ENCODE measurements around the gene VWF. TPM values are rescaled to one million over a fixed set of nuclear protein-coding genes. Genes with fewer than 3 reads are reported as not detected.
"Not testable (repeated sequence)": the region's sequence is repeated elsewhere in the genome, so short reads cannot be mapped to it uniquely, and the experiment has no call there.

The VWF gene
- total RNA-seq, 2 donors from 2014 or later = 248 to 476 TPM

DNA sequence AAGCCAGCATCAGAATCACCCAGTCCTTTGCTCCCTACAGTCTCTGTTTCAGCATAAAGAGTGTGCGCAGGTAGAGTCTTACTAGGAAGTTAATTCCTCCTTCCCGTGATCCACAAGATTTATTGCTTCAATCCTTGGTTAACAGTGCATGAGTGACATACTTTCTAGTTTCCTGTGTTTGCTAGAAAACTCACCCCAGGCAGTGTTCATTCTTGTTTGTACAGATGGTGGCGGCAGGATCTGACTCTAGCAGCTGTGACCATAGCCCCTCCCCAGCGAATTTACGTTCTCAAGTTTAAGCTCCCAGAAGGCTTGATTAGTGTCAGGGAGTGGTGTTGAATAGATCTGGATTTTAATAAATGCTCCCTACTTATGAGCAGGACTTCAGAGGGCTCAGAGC, 103.5 kb downstream of the VWF start:
- TF ChIP-seq, protein P1, sequence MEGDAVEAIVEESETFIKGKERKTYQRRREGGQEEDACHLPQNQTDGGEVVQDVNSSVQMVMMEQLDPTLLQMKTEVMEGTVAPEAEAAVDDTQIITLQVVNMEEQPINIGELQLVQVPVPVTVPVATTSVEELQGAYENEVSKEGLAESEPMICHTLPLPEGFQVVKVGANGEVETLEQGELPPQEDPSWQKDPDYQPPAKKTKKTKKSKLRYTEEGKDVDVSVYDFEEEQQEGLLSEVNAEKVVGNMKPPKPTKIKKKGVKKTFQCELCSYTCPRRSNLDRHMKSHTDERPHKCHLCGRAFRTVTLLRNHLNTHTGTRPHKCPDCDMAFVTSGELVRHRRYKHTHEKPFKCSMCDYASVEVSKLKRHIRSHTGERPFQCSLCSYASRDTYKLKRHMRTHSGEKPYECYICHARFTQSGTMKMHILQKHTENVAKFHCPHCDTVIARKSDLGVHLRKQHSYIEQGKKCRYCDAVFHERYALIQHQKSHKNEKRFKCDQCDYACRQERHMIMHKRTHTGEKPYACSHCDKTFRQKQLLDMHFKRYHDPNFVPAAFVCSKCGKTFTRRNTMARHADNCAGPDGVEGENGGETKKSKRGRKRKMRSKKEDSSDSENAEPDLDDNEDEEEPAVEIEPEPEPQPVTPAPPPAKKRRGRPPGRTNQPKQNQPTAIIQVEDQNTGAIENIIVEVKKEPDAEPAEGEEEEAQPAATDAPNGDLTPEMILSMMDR (conservative IDR thresholded peaks at IDR 0.05) = no peak
- Mint-ChIP-seq H3K27ac (no peak overlapping the region), H3K4me3 (no peak overlapping the region), H3K9me3 (no peaks in the 10 kb centered on the region), H3K27me3 (ENCODE audit: insufficient read depth) (no peaks in the 10 kb centered on the region), H3K4me1 (no peaks in the 10 kb centered on the region), H3K36me3 (ENCODE audit: low read depth) (peaks cover 85% of the 10 kb centered on the region)
- H3K4me3 ChIP-seq (ENCODE audit: low read length) = no peak overlapping the region
- H3K27ac ChIP-seq (ENCODE audit: low read depth, low read length) = no peak overlapping the region
- H3K9ac ChIP-seq (ENCODE audit: extremely low read depth, low read length, poor library complexity, severe bottlenecking) = no peak overlapping the region
- WGBS, 2 experiments (ENCODE audit: insufficient coverage in 1 of 2, insufficient read length in 1 of 2) = 88 to 93% methylated on average over 5 of the region's 5 CpGs
- H3K4me1 ChIP-seq (ENCODE audit: control insufficient read depth, insufficient read depth, low read length) = no peaks in the 10 kb centered on the region
- H3K36me3 ChIP-seq (ENCODE audit: control insufficient read depth, insufficient read depth, low read length) = peaks cover 8% of the 10 kb centered on the region
- no peaks in the 10 kb centered on the region for H3K27me3 ChIP-seq (ENCODE audit: control insufficient read depth, insufficient read depth, low read length, poor library complexity, severe bottlenecking)
- no peak for DNase-seq
- no peaks in the 10 kb centered on the region for H3K9me3 ChIP-seq (ENCODE audit: control insufficient read depth, low read length)

DNA sequence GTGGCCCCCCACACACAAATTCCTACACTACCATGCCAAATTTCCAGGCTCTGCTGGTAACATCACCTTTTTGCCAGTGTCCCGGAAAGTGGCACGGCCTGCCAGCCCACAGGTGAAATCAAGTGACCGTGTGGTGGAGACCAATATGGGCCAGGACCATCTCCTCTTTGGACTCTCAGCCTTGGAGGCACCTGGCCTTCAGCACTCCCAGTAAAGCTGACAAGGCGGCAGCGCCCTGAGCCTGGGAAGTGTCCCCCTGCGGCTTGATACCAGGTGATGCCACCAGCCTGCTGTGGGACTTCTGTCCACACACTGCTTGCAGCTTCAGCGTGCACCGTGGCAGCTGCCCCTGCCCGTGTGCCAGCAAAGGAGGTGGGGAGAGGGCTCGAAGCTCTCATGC, 104.0 kb downstream of the VWF start:
- H3K9ac ChIP-seq (ENCODE audit: extremely low read depth, low read length, poor library complexity, severe bottlenecking); H3K4me3 ChIP-seq (ENCODE audit: low read length); H3K4me1 ChIP-seq (ENCODE audit: control insufficient read depth, insufficient read depth, low read length); H3K27ac Mint-ChIP-seq; H3K9me3 ChIP-seq (ENCODE audit: control insufficient read depth, low read length); H3K27me3 Mint-ChIP-seq (ENCODE audit: insufficient read depth); H3K4me1 Mint-ChIP-seq; H3K4me3 Mint-ChIP-seq; H3K9me3 Mint-ChIP-seq; H3K27ac ChIP-seq (ENCODE audit: low read depth, low read length); DNase-seq; H3K27me3 ChIP-seq (ENCODE audit: control insufficient read depth, insufficient read depth, low read length, poor library complexity, severe bottlenecking): not testable (repeated sequence)
- WGBS, 2 experiments (ENCODE audit: insufficient coverage in 1 of 2, insufficient read length in 1 of 2) = 98 to 100% methylated on average over 2 to 8 of the region's 10 CpGs
- H3K36me3 ChIP-seq (ENCODE audit: control insufficient read depth, insufficient read depth, low read length) = peaks cover 10% of the 10 kb centered on the region
- H3K36me3 Mint-ChIP-seq (ENCODE audit: low read depth) = peaks cover 84% of the 10 kb centered on the region

DNA sequence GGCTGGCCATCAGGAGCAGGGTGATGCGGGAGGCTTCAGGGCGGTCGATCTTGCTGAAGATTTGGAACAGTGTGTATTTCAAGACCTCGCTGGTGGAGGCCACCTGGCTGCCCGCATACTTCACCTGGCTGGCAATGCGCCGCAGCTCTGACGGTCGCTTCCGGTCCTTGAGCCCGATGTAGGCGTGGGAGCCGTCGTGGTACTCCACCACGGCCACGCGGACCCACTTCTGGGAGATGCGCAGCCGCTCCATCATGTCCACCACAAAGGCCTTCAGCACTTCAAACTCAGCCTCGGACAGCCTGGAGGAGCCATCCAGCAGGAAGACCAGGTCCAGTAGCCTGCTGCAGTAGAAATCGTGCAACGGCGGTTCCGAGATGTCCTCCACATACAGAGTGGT, 105.2 kb downstream of the VWF start:
- H3K4me3 ChIP-seq (ENCODE audit: low read length); H3K27me3 ChIP-seq (ENCODE audit: control insufficient read depth, insufficient read depth, low read length, poor library complexity, severe bottlenecking); H3K9me3 ChIP-seq (ENCODE audit: control insufficient read depth, low read length); H3K9me3 Mint-ChIP-seq; H3K27me3 Mint-ChIP-seq (ENCODE audit: insufficient read depth); H3K4me1 Mint-ChIP-seq; H3K9ac ChIP-seq (ENCODE audit: extremely low read depth, low read length, poor library complexity, severe bottlenecking); H3K27ac Mint-ChIP-seq; H3K4me3 Mint-ChIP-seq; H3K4me1 ChIP-seq (ENCODE audit: control insufficient read depth, insufficient read depth, low read length); H3K27ac ChIP-seq (ENCODE audit: low read depth, low read length): not testable (repeated sequence)
- peak; percentile 35 for DNase-seq
- peaks cover 83% of the 10 kb centered on the region for H3K36me3 Mint-ChIP-seq (ENCODE audit: low read depth)
- WGBS, 2 experiments (ENCODE audit: insufficient coverage in 1 of 2, insufficient read length in 1 of 2) = 96 to 100% methylated on average over 4 to 23 of the region's 24 CpGs
- H3K36me3 ChIP-seq (ENCODE audit: control insufficient read depth, insufficient read depth, low read length) = peaks cover 18% of the 10 kb centered on the region

DNA sequence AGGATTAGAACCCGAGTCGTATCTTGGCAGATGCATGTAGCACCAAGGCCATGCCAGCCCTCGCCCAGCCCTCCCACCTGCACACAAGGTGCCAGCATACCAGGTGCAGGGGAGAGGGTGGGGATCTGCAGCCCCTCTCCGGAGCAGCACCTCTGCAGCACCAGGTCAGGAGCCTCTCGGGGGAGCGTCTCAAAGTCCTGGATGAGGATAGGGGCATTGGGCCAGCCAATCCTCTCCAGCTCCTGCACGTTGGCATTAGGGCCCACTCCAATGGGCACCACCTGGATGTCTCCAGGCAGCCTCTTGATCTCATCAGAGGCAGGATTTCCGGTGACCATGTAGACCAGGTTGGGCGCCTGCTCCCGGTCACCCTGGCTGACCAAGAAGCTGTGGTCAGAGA, 106.2 kb downstream of the VWF start:
- Mint-ChIP-seq H3K27ac (no peak overlapping the region), H3K36me3 (ENCODE audit: low read depth) (peaks cover 83% of the 10 kb centered on the region), H3K4me1 (no peaks in the 10 kb centered on the region), H3K9me3 (no peaks in the 10 kb centered on the region), H3K4me3 (no peak overlapping the region), H3K27me3 (ENCODE audit: insufficient read depth) (no peaks in the 10 kb centered on the region)
- H3K36me3 ChIP-seq (ENCODE audit: control insufficient read depth, insufficient read depth, low read length) = peaks cover 20% of the 10 kb centered on the region
- no peaks in the 10 kb centered on the region for H3K4me1 ChIP-seq (ENCODE audit: control insufficient read depth, insufficient read depth, low read length)
- H3K27ac ChIP-seq (ENCODE audit: low read depth, low read length) = no peak overlapping the region
- H3K27me3 ChIP-seq (ENCODE audit: control insufficient read depth, insufficient read depth, low read length, poor library complexity, severe bottlenecking) = no peaks in the 10 kb centered on the region
- TF ChIP-seq, protein P1 (conservative IDR thresholded peaks at IDR 0.05) = no peak
- no peaks in the 10 kb centered on the region for H3K9me3 ChIP-seq (ENCODE audit: control insufficient read depth, low read length)
- WGBS, 2 experiments (ENCODE audit: insufficient coverage in 1 of 2, insufficient read length in 1 of 2) = 95 to 97% methylated on average over 5 to 10 of the region's 10 CpGs
- no peak overlapping the region for H3K9ac ChIP-seq (ENCODE audit: extremely low read depth, low read length, poor library complexity, severe bottlenecking)
- peak; percentile 35 for DNase-seq
- H3K4me3 ChIP-seq (ENCODE audit: low read length) = no peak overlapping the region
